Naive B cell (primary cell): ENCODE results near the gene CD38. TPM values are rescaled to one million over a fixed set of nuclear protein-coding genes. Genes with fewer than 3 reads are reported as not detected.

Source experiments
- polyA plus RNA-seq, 6 donors: library from polyadenylated mRNA; unstranded; fragments of 300-500 nt; fragmentation: Illumina TruSeq; gene quantifications; one replicate each; pipeline ENCODE4 v1.2.3, GENCODE V29; 2021; ENCODE audit warnings: low read depth in 6 of 6

CD38 gene
- polyA plus RNA-seq, 6 donors from 2014 or later, result 12.8 to 33.8 (median 24.7) TPM

Other genes with a start within 250 kb of the CD38 start
- 100 to 1,000 TPM in 5 of 6 donors, 10 to 100 TPM in 1; 97.0 to 172 (median 108) TPM for gene FBXL5, start 123.0 kb upstream of the CD38 start, polyA plus RNA-seq
- 10 to 100 TPM; 60.1 to 84.2 (median 72.1) TPM for gene FAM200B, start 96.5 kb upstream of the CD38 start, polyA plus RNA-seq
- 1 to 10 TPM in 1 of 6 donors, under 1 TPM in 5; 0.29 to 2.4 (median 0.46) TPM for gene BST1, start 75.3 kb upstream of the CD38 start, polyA plus RNA-seq
- not detected for gene FGFBP1, start 160.4 kb downstream of the CD38 start, polyA plus RNA-seq
- 1 to 10 TPM in 4 of 6 donors, under 1 TPM in 2; 0.55 to 2.2 (median 1.6) TPM for gene FGFBP2, start 184.8 kb downstream of the CD38 start, polyA plus RNA-seq